ENCODE measurements around the gene BTNL2.

- TF ChIP-seq CTCF (IDR thresholded peaks at IDR 0.05) (no peak), ZFX (IDR thresholded peaks at IDR 0.05; ENCODE audit: borderline replicate concordance) (no peak)
Observed at GRCh38 chr6:32436186-32436585, 29.2 kb upstream of the BTNL2 start.
